NCI-H146 treated with DMSO at 0.1 percent for 48 hours (cell line): ENCODE data around the gene RNF113A.
"Not testable (repeated sequence)": the region's sequence is repeated elsewhere in the genome, so short reads cannot be mapped to it uniquely, and the experiment has no call there.

Experiments
- DNase-seq: peaks from one replicate; lab custom pipeline; 2025; ENCODE audit not compliant: unreplicated experiment; lab: John Stamatoyannopoulos, UW

RNF113A gene

DNA sequence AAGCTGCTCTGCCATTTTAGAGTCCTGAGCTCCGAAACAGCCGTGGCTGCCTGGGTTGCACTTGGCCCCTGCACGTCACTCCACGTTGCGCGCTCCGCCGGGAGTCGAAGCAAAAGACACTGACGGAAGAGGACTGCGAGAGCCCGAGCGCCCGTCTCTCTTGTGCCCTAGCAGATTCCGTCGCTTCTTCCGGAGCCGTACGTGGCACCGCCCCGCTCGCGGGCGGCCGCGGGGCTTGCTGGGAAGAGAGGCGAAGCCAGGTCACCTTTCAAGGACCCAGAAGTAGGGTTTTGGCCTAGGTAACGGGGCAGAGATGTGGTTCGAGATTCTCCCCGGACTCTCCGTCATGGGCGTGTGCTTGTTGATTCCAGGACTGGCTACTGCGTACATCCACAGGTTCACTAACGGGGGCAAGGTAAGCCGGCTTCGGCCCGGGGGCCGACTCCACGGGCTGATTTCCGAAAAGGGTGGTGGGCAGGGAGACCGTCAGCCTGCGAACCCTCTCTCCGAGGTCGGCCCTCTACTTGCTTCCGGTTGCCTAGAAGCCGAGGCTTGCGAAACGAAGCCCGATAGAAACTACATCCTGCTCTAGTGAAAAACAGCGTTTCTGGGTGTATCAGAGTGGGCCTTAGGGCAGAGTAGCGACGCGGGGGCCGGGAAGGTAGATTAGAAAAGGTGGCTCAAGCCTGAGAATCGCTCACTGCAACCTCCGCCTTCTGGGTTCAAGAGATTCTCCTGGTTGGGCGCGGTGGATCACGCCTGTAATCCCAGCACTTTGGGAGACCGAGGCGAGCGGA, at the start of gene RNF113A, which contains the start of gene NDUFA1:
TSS of gene RNF113A (minus strand) at position 135 of the 797 bp plus-strand sequence. CDS start at position 15, 120 bp downstream.
TSS of gene NDUFA1 (plus strand) at position 234 of the 797 bp plus-strand sequence. CDS start at position 314, 80 bp downstream.
- peak; percentile 74 for DNase-seq

DNA sequence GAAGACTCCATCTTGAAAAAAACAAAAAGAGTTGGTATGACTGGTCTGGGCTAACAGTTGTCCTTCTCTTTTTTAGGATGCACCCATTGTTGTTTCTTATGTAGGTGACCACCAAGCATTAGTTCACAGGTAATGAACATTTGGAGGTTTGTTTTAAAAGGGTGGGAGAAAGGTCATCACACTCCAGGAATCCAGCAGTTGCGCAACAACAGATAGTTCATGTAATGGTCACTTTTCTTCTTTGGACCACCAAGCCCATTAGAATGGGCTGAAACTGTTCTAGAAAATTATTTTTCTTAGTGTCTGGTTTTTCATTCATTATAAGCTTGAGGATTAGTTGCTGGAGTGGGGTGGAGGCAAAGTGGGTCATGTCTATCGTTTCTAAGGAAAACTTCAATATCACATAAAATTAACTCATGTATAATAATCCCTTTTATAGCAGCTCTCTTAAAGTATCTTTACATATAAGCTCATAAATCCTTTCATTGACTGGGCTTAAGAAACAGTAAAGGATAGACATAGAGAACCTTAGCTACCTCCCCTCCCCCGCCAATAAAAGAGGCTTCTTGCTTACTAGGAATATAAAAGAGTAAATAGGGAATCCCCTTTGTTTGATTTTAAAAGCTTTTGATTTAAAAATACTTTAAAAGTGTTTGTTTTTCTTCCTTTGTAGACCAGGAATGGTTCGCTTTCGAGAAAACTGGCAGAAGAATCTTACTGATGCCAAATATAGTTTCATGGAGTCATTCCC, 48.5 kb upstream of the RNF113A start:
- DNase-seq, result no peak

DNA sequence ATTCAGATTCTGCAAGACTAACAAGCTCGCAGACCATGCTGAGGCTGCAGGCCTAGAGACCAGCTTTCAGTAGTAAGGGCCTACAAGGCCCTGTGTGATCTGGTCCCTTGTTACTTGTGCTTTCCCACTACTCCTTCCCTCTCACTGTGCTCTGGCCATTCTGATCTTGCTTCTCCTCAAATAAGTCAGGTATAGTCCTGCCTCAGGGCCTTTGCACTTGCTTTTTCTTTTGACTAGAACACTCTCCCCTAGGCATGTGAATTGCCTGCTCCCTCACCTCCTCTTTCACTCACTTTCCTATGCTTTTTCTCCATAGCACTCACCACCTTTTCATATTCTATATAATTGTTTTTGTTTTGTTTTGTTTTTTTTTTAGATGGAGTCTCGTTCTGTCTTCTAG, 46.3 kb upstream of the RNF113A start:
- no peak for DNase-seq

DNA sequence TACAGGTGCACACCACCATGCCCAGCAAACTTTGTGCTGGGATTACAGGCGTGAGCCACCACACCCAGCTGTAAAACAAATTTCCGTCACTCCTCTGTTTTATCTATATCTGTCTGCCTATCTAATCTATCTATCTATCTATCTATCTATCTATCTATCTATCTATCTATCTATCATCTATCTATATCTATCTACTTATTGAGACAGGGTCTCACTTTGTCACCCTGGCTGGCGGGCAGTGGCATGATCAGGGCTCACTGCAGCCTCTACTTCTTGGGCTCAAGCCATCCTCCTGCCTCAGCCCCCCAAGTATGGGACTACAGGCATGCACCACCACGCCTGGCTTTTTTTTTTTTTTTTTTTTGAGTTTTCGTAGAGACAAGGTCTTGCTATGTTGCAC, 44.8 kb upstream of the RNF113A start:
- no peak for DNase-seq

DNA sequence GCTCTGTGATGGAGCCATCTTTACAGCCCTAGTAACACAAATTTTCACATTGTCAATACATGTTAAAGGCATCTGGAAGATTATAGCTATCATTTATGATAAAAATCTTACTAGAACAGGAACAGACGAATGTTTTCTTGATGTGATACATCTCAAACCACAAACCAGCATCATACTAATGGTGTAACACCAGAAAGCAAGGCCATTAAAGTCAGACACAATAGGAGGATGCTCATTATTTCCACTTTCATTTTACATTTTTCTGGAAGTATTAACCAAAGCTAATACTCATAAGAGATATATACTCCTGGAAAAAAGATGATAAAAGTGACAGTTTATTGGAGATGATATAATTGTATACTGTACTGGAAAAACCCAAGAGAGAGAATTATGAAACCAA, 29.4 kb upstream of the RNF113A start:
- no peak for DNase-seq

DNA sequence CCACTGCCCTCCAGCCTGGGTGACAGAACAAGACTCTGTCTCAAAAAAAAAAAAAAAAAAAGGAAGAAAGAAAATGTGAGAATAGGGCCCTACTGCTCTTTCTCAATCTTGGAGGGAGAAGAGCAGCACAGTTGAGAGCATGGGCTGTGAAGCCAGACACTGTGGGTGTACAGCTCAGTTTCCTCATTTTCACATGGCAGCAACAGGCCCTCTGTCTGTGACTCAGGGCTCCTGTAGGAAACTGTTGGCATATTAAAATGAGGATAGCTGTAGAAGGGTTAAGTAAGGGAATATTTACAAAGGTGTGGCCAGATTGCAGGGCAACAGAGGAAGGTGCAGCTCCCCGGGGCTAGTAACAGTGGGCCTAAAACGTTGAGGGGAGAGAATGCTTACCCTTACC, 27.6 kb upstream of the RNF113A start:
- no peak for DNase-seq

DNA sequence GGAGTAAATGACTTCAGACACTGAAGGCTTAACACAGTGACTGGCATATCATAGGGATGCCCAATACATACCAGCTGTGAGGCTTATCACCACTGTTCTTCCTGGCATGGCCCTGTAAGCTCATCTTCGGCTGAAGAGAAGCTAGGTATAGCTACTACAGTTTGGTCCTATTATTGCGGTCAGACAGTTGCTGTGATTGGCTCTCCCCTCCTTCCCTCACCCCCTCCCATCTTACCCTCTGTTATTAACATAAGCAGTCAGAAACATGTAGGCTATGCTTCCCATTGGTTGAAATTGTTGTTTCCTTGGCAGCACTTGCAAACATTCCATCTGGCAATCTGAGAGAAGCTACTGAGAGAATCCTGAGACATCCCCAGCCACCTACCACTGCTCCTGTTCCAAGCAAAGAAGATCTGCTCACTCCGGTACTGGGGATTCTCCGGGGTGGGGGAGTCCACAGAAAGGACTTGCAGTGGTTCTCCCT, 24.4 kb upstream of the RNF113A start, which contains the start of gene AKAP14:
TSS of gene AKAP14 (plus strand) at position 51 of the 484 bp plus-strand sequence. CDS start 7,331 bp downstream, outside the sequence.
- no peak for DNase-seq

DNA sequence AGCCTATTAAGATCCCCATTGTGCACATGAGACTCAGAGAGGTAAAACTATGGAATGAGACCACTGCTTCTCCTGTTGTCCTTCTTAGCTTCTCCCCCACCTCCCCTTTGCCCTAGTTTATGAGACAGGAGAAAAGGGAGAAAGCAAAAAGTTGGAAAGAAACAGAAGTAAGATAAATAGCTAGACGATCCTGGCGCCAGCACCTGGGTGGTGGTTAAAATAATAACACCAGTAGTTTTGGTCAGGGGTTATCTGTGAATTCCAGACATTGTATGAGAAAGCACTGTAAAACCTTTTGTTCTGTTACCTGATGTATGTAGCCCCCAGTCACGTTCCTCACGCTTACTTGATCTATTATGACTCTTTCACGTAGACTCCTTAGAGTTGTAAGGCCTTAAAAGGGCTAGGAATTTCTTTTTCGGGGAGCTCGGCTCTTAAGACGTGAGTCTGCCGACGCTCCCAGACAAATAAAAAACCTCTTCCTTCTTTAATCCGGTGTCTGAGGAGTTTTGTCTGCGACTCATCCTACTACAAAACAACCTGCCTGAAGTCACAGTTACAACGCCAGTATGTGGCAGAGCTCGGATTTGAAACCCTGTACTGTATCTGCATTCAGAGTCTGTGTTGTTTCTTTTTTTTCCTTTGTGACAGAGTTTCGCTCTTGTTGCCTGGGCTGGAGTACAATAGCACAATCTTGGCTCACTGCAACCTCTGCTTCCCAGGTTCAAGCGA, 20.6 kb upstream of the RNF113A start:
- not testable (repeated sequence) for DNase-seq

DNA sequence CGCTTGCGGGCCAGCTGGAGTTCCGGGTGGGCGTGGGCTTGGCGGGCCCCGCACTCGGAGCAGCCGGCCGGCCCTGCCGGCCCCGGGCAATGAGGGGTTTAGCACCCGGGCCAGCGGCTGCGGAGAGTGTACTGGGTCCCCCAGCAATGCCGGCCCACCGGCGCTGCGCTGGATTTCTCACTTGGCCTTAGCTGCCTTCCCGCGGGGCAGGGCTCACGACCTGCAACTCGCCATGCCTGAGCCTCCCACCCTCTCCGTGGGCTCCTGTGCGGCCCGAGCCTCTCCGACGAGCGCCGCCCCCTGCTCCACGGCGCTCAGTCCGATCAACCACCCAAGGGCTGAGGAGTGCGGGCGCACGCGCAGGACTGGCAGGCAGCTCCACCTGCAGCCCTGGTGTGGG, 19.1 kb upstream of the RNF113A start:
- DNase-seq, result not testable (repeated sequence)

DNA sequence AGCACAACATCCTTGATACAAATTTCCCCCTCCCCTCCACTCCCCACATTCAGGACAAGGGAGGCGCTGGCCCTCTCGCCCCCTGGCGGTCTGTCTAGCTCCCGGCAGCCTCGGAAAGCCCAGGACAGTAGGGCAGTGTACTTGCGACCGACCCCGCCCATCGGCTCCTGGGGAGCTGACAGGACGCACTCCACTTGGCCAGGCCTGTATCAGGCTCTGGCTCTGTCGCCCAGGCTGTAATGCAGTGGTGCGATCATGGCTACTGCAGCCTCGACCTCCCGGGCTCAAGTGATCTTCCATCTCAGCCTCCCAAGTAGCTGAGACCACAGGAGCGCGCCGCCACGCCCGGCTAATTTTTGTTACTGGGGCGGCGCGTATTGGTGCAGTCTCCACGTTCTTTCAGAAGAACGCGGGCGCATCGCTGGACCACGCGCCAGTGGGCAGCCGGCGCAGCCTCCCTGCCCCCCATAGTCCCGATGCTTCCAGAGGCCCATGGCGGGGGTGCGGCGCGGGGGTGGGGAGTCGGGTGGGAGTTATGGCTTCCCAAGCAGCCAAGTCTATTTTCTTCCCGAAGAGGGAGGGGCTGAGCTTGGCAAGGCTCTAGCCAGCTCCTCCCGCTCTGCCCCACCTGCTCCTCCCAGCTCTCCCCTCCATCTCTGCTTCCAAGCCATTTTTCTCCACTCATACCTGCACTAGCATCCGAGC, 16.3 kb upstream of the RNF113A start:
- no peak for DNase-seq

DNA sequence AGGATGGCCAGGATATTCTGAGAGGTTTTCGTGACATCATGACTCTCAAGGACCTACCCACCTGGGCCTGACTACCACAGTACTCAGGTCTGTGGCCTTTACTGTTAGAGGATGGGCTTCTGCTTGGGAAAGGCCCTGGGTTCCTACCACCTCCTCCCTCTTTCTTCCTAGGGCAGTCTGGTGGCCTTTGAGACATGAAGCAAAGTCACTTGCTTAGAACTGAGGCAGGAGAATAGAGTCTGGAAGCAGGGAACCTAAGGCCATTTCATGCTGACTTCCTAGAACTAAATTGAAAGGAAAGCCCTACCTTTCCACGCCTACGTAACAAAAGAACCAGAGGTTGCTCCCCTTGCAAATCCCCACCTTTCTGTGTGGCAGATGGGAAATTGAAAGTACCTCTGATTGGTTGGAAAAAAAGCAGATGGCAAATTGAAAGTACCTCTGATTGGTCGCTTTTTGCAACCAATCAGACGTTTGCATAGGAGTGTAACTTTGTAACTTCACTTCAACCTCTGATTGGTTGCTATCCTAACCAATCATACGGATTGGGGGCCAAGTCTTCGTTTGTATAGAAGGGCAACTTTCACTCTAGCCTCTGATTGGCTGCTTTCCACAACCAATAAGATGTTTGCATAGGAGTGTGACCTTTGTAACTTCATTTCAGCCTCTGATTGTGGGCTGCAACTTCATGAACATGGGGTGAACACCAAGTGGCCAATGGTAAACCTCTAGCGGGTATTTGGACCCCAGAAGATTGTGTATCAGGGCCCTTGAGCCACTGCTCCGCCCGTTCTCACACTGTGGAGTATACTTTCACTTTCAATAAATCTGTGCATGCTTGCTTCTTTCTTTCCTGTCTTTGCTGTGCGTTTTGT, 14.3 kb upstream of the RNF113A start:
- no peak for DNase-seq

DNA sequence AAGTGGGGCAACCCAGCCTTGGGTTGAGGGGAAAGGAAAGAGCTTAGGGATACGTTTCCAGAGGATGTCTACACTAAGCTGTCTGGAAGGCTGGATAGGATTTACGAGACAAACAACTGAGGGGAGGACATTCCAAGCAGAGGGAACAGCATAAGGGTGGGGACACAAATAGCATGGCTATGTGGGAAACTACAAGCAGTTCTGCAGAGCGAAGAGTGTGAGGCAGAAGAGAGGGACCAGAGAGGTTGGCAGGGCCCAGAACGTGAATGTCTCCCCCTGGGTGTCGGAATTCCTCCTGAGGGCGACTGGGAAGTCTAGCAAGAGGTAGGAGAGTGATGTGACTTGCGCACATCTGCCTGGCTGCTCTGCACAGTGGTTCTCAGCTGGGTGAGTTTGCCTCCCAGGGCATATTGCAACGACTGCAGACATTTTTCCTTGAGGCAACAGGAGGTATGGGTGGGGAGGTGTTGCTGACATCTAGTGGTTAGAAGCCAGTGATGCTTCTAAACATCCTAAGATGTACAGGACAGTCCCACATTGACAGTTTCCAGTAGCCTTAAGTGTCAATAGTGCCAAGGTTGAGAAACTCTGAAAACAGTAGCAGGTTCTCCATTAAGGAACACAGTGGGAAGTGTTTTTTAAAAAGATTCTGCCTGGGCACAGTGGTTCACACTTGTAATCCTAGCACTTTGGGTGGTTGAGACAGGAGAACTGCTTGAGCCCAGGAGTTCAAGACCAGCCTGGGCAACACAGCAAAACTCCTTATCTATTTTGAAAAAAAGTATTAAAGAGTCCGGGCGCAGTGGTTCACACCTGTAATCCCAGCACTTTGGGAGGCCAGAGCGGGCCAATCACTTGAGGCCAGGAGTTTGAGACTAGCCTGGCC, 9.3 kb upstream of the RNF113A start:
- DNase-seq, result no peak

DNA sequence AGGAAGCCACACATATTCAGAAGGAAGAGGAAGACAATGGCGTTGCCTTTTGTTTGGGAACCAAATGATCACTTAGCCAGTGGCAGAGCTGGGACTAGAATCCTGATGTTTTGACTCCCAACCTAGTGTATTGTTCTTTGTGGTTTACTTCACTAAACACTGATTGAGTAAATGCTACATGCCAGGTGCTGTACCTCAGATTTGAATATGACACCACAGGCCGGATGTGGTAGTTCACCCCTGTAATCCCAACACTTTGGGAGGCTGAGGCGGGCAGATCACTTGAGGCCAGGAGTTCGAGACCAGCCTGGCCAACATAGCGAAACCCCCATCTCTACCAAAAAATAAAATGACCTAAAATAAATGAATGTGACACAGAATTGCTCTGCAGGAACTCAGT, 8.5 kb upstream of the RNF113A start:
- no peak for DNase-seq

DNA sequence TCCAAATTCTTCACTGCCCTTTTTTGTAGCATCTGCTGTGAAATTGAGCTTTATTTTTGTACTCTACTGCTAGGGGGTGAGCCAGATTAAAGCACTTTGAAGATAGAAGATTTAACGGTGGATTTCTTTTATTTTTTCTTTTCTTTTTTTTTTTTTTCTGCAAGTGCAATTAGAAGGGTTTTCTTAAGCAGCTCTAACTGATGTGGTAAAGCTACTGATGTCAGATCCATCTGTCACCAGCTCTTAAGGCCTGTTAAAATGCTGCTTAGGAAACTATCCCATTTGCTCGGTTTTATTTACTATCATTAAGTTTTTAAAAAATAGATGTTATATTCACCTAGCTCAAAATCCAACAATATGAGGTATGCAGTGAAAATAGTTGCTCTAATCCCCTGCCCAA, 7.2 kb upstream of the RNF113A start:
- no peak for DNase-seq

DNA sequence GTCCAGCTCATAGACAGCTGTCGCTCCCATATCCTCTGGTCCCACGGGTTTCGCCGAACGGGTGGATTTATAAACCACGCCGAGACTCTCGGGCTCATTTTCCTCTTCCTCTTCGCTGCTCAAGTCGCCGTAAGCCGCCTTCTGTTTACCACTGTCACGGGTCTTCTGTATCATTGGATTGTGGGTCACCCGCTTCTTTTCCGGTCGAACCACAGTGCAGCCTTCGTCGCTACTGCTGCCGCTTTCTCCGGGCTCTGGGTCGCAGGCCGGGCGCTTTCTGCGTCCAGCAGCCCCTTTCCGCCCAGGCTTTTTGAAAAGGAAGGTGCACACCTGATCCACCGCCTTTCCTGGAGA, 311 bp downstream of the RNF113A start:
- no peak for DNase-seq

DNA sequence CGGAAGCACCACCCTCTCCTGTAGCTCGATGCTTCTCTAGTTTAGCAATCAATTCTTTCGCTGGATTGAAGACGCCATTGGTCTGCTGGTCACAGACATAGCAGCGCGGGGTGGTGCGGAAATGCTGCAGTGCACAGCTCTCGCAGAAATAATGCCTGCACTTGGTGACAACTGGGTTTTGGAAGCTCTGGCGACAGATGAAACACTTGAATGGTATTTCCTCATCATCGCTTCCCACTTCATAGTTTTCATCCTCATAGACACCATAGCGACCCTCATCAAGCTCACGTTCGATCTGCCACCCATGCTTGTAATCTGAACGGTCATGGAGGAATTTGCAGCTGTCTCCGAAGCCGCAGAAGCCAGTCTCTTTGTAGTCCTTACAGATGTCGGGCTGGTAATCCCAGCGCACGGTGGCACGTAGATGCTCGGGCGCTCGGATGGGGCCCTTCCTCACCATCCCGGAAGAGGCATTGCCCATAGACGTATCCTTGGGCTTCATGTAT, 854 bp downstream of the RNF113A start:
- DNase-seq, result no peak

DNA sequence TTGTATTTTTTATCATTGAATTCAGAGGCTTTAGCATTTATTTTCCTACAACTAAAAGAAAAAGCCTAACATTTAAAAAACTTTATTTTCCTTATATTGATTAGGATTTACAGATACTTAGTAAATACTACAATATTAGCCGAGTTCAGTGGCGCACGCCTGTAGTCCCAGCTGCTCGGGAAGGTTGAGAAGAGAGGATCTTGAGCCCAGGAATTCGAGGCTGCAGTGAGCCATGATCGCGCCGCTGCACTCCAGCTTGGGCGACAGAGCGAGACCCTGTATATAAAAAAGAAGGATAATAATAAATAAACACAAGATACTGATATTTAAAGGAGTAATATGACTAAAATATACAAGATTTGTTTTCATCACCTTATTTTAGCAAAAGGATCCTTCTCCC, 18.1 kb downstream of the RNF113A start:
- DNase-seq, result no peak
